K562 (cell line): Measurements from ENCODE around the gene NDUFB10. TPM values are rescaled to one million over a fixed set of nuclear protein-coding genes. Genes with fewer than 3 reads are reported as not detected.

Source experiments
- BMI1 ChIP-seq: fragments of 150-350 bp; IDR thresholded peaks from 2 replicates; pipeline ENCODE4 v1.6.1; 2014; ENCODE audit warnings: low read length
- C11orf30 ChIP-seq: fragments of 450-650 bp; IDR thresholded peaks from 2 replicates; pipeline ENCODE4 v1.6.1; 2016; ENCODE audit warnings: low read depth, mild to moderate bottlenecking
- CBFB ChIP-seq: sonication (generic); formaldehyde crosslinking; IDR thresholded peaks from 2 replicates; pipeline ENCODE4 v1.4.0; 2020; ENCODE audit warnings: mild to moderate bottlenecking, missing genetic modification reagents
- EWSR1 ChIP-seq: fragments of 450-650 bp; IDR thresholded peaks from 2 replicates; pipeline ENCODE4 v1.6.1; 2018; ENCODE audit warnings: borderline replicate concordance, mild to moderate bottlenecking, low read depth, moderate library complexity; ENCODE audit not compliant: partially characterized antibody
- MED1 ChIP-seq: sonication (generic); formaldehyde crosslinking; IDR thresholded peaks from 2 replicates; pipeline ENCODE4 v1.8.1; 2023; ENCODE audit warnings: missing genetic modification reagents, borderline replicate concordance
- NR1H2 ChIP-seq: sonication (generic); formaldehyde crosslinking; IDR thresholded peaks from 2 replicates; pipeline ENCODE4 v1.4.0; 2020; ENCODE audit warnings: mild to moderate bottlenecking, missing genetic modification reagents
- NR3C1 ChIP-seq: sonication (generic); formaldehyde crosslinking; IDR thresholded peaks from 2 replicates; pipeline ENCODE4 v1.8.1; 2022; ENCODE audit warnings: missing genetic modification reagents
- NRF1 ChIP-seq, 2 experiments: fragments of 450-650 bp; IDR thresholded peaks in 1 of 2; conservative IDR thresholded peaks in 1 of 2; 2 replicates each; pipeline ENCODE4 v1.6.1; 2014; ENCODE audit warnings: mild to moderate bottlenecking in 2 of 2
- PCBP2 ChIP-seq: fragments of 200-400 bp; formaldehyde crosslinking; IDR thresholded peaks from 2 replicates; pipeline ENCODE4 v1.6.1; 2018; ENCODE audit warnings: low read length, low read depth, mild to moderate bottlenecking, moderate library complexity; ENCODE audit not compliant: poor library complexity, severe bottlenecking
- PYGO2 ChIP-seq: fragments of 450-650 bp; IDR thresholded peaks from 2 replicates; pipeline ENCODE4 v1.6.1; 2016; ENCODE audit warnings: mild to moderate bottlenecking, missing genetic modification characterization, moderate library complexity, missing compliant biosample characterization
- TAF1 ChIP-seq: IDR thresholded peaks from 2 replicates; pipeline ENCODE4 v1.6.1; 2011; ENCODE audit warnings: mild to moderate bottlenecking, low read length, moderate library complexity; ENCODE audit not compliant: insufficient read depth, control insufficient read depth, severe bottlenecking; ENCODE audit errors: extremely low read depth
- TARDBP ChIP-seq: fragments of 450-650 bp; IDR thresholded peaks from 2 replicates; pipeline ENCODE4 v1.6.1; 2016
- ZKSCAN1 ChIP-seq: fragments of 150-350 bp; IDR thresholded peaks from 2 replicates; pipeline ENCODE4 v1.6.1; 2016; ENCODE audit warnings: low read depth, low read length
- polyA plus RNA-seq, 8 experiments: library from polyadenylated mRNA; depleted of rRNA in 4 of 8; stranded (reverse) in 5 of 8; unstranded in 3 of 8; fragments of >200 nt; fragmentation: Nextera tagmentation in 2 of 8; fragmentation: Illumina TruSeq in 1 of 8; extraction: Ambion mirVana in 2 of 8; extraction: Trizol in 1 of 8; gene quantifications; 2 replicates each; pipeline versions ENCODE4 v1.2.1 to v1.2.3, GENCODE V29; 2011 to 2014; ENCODE audit warnings: inconsistent platforms in 1 of 8, missing spikeins in 1 of 8
- total RNA-seq, 7 experiments: library from RNA; depleted of rRNA in 6 of 7; stranded (reverse); fragments of >200 nt in 6 of 7; fragmentation: Illumina TruSeq in 2 of 7; extraction: Trizol in 2 of 7; gene quantifications; 2 replicates each; pipeline versions ENCODE4 v1.2.1 to v1.2.3, GENCODE V29; 2011 to 2021; ENCODE audit warnings: low replicate concordance in 1 of 7
- TF ChIP-seq, protein P1 (sequence below), 2 experiments: fragments of 450-650 bp; formaldehyde crosslinking in 1 of 2; IDR thresholded peaks; 2 replicates each; pipeline versions ENCODE4 v1.4.0 to v1.6.1; 2014 to 2020; ENCODE audit warnings: mild to moderate bottlenecking in 2 of 2, borderline replicate concordance in 1 of 2, low read depth in 1 of 2
- TF ChIP-seq, protein P2 (sequence below): fragments of 250-450 bp; sonication (Bioruptor Pico); IDR thresholded peaks from 2 replicates; pipeline ENCODE4 v1.4.0; 2020; ENCODE audit warnings: mild to moderate bottlenecking, moderate library complexity

The NDUFB10 gene
- total and polyA plus RNA-seq, 9 of the 15 experiments (the other 6 are each of a cell fraction or from before 2014, with no cell fraction given): 69.3 to 527 (median 161) TPM

DNA sequence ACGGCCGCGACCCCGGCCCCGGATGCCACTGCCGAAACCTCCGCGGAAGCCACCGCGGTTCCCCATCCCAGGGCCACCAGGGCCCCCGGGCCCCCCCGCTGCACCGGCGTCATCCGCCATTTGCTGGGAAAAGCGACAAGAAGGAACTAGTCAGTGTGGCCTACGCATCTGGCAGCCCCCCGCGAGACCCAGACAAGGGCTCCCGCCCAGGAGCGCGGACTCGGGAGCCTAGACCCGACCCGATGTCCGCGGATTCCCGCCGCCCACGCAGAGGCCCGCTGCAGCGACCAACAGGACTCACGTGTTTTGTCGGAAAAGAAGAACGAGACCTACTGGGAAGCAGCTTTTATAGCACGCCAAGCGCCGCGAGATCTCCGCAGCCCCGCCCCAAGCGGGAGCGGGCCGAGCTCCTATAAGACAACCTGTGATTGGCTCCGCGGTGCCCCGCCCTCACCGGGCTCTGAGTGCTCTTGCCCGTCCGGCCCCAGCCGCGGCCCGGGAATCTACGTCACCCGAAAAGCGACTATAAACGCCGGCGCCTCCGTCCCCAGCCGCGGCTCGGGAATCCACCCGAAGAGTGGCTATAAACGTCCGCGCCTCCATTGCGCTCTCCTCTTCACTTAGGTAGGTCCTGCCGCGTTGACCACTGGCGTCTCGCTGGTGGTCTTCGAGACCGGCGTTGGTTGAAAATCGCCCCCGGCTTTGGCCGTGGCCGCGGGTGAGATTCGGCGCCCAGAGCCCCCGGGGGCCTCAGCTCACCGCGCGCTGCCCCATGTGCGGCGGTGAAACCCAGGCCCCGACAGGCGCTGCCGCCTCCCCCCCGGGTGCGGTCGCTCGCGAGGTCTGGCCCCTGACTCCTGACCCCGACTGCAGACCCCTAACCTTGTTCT lies 5.4 kb downstream of the NDUFB10 start, which contains the start of gene RPS2 (continued):
- TF ChIP-seq, protein P1, sequence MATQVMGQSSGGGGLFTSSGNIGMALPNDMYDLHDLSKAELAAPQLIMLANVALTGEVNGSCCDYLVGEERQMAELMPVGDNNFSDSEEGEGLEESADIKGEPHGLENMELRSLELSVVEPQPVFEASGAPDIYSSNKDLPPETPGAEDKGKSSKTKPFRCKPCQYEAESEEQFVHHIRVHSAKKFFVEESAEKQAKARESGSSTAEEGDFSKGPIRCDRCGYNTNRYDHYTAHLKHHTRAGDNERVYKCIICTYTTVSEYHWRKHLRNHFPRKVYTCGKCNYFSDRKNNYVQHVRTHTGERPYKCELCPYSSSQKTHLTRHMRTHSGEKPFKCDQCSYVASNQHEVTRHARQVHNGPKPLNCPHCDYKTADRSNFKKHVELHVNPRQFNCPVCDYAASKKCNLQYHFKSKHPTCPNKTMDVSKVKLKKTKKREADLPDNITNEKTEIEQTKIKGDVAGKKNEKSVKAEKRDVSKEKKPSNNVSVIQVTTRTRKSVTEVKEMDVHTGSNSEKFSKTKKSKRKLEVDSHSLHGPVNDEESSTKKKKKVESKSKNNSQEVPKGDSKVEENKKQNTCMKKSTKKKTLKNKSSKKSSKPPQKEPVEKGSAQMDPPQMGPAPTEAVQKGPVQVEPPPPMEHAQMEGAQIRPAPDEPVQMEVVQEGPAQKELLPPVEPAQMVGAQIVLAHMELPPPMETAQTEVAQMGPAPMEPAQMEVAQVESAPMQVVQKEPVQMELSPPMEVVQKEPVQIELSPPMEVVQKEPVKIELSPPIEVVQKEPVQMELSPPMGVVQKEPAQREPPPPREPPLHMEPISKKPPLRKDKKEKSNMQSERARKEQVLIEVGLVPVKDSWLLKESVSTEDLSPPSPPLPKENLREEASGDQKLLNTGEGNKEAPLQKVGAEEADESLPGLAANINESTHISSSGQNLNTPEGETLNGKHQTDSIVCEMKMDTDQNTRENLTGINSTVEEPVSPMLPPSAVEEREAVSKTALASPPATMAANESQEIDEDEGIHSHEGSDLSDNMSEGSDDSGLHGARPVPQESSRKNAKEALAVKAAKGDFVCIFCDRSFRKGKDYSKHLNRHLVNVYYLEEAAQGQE (IDR thresholded peaks at IDR 0.05; ENCODE audit: borderline replicate concordance): no peak
- TF ChIP-seq, protein P1 (CRISPR knock-in tag; IDR thresholded peaks at IDR 0.05; ENCODE audit: low read depth): peak; percentile 47; the same call in 1 of the 2 replicates
- TF ChIP-seq PCBP2: peak; percentile 3
- TF ChIP-seq PYGO2: no peak
- no peak for TF ChIP-seq BMI1
- peak; percentile 97 for TF ChIP-seq C11orf30
- TF ChIP-seq EWSR1: no peak
- TF ChIP-seq TARDBP: no peak
- TF ChIP-seq TAF1: peak; percentile 99
- TF ChIP-seq NR1H2 (CRISPR knock-in tag): 0 out of 2 replicates have a peak, but pooled peaks have one; percentile 43
- 0 out of 2 replicates have a peak, but pooled peaks have one; percentile 30 for TF ChIP-seq ZKSCAN1
- no peak for TF ChIP-seq NR3C1 (CRISPR knock-in tag)
- peak; percentile 46 to 49; a peak in 3 of 4 replicates for TF ChIP-seq NRF1 (conservative IDR thresholded peaks at IDR 0.05 in 1 of 2, IDR thresholded peaks at IDR 0.05 in 1 of 2)
- no peak for TF ChIP-seq MED1
- no peak; the same call in 1 of the 2 replicates for TF ChIP-seq CBFB (CRISPR knock-in tag)
- TF ChIP-seq, protein P2, sequence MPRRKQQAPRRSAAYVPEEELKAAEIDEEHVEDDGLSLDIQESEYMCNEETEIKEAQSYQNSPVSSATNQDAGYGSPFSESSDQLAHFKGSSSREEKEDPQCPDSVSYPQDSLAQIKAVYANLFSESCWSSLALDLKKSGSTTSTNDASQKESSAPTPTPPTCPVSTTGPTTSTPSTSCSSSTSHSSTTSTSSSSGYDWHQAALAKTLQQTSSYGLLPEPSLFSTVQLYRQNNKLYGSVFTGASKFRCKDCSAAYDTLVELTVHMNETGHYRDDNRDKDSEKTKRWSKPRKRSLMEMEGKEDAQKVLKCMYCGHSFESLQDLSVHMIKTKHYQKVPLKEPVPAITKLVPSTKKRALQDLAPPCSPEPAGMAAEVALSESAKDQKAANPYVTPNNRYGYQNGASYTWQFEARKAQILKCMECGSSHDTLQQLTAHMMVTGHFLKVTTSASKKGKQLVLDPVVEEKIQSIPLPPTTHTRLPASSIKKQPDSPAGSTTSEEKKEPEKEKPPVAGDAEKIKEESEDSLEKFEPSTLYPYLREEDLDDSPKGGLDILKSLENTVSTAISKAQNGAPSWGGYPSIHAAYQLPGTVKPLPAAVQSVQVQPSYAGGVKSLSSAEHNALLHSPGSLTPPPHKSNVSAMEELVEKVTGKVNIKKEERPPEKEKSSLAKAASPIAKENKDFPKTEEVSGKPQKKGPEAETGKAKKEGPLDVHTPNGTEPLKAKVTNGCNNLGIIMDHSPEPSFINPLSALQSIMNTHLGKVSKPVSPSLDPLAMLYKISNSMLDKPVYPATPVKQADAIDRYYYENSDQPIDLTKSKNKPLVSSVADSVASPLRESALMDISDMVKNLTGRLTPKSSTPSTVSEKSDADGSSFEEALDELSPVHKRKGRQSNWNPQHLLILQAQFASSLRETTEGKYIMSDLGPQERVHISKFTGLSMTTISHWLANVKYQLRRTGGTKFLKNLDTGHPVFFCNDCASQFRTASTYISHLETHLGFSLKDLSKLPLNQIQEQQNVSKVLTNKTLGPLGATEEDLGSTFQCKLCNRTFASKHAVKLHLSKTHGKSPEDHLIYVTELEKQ (CRISPR knock-in tag): no peak
